ENCODE data around the gene EGLN1.
A peak's percentile ranks its signal among the peaks of the same experiment; 100 is the strongest.
"Not testable (repeated sequence)": the region's sequence is repeated elsewhere in the genome, so short reads cannot be mapped to it uniquely, and the experiment has no call there.

EGLN1 gene

GRCh38 chr1:231421971-231422797 lies at the start of gene EGLN1:
Gene EGLN1, minus strand, starts transcription at chr1:231422287. Its CDS starts 399 bp downstream, at chr1:231421888.
- peak; percentile 95 for DNase-seq

- DNase-seq: not testable (repeated sequence)
Measured at GRCh38 chr1:231471500-231471899, 49.4 kb upstream of the EGLN1 start.

- not testable (repeated sequence) for DNase-seq
Measured at GRCh38 chr1:231471027-231471426, 48.9 kb upstream of the EGLN1 start.

GRCh38 chr1:231467986-231468385 lies 45.9 kb upstream of the EGLN1 start:
- DNase-seq: no peak

- no peak for DNase-seq
Measured at GRCh38 chr1:231465051-231465450, 43.0 kb upstream of the EGLN1 start.

- no peak for DNase-seq
Measured at GRCh38 chr1:231463541-231463940, 41.5 kb upstream of the EGLN1 start.

GRCh38 chr1:231460614-231461013 lies 38.5 kb upstream of the EGLN1 start:
- no peak for DNase-seq

- not testable (repeated sequence) for DNase-seq
Measured at GRCh38 chr1:231459438-231459837, 37.4 kb upstream of the EGLN1 start.

- DNase-seq: not testable (repeated sequence)
Measured at GRCh38 chr1:231457956-231458355, 35.9 kb upstream of the EGLN1 start.

GRCh38 chr1:231454133-231454532 lies 32.0 kb upstream of the EGLN1 start:
- not testable (repeated sequence) for DNase-seq

- no peak for DNase-seq
Measured at GRCh38 chr1:231446138-231446537, 24.1 kb upstream of the EGLN1 start.

- DNase-seq: no peak
Measured at GRCh38 chr1:231444059-231444458, 22.0 kb upstream of the EGLN1 start.

- no peak for DNase-seq
Measured at GRCh38 chr1:231443363-231443762, 21.3 kb upstream of the EGLN1 start.

- DNase-seq: peak; percentile 12
Measured at GRCh38 chr1:231442735-231443134, 20.6 kb upstream of the EGLN1 start.

- DNase-seq: no peak
Measured at GRCh38 chr1:231432996-231433395, 10.9 kb upstream of the EGLN1 start.

- no peak for DNase-seq
Measured at GRCh38 chr1:231431665-231432415, 9.8 kb upstream of the EGLN1 start.

GRCh38 chr1:231430678-231431352 lies 8.7 kb upstream of the EGLN1 start:
- DNase-seq: not testable (repeated sequence)

GRCh38 chr1:231428377-231428776 lies 6.3 kb upstream of the EGLN1 start:
- DNase-seq: no peak

- DNase-seq: no peak
Measured at GRCh38 chr1:231424950-231425805, 3.1 kb upstream of the EGLN1 start.

GRCh38 chr1:231423648-231424047 lies 1.6 kb upstream of the EGLN1 start:
- DNase-seq: peak; percentile 76

GRCh38 chr1:231422798-231423309 lies 767 bp upstream of the EGLN1 start:
- DNase-seq: no peak

GRCh38 chr1:231421546-231421970 lies 529 bp downstream of the EGLN1 start:
- DNase-seq: peak; percentile 78

Measured in NCI-H69 (cell line).